Stimulated activated CD4-positive, alpha-beta T cell treated with anti-CD3 and anti-CD28 coated beads, Interleukin-12 subunit alpha, Interleukin-12 subunit beta, amount 100 ng/mL, for 4 hours (primary cell): ENCODE results near the gene PDIA5.

Experiments
- DNase-seq: peaks from one replicate; pipeline ENCODE4 v3.0.0-alpha.2; 2020

PDIA5 gene

GRCh38 chr3:123188058-123188457, 121.2 kb downstream of the PDIA5 start:
- DNase-seq, result no peak

GRCh38 chr3:123193448-123194101, 126.8 kb downstream of the PDIA5 start:
- no peak for DNase-seq

GRCh38 chr3:123194552-123194951, 127.7 kb downstream of the PDIA5 start:
- DNase-seq, result no peak

GRCh38 chr3:123198372-123198771, 131.5 kb downstream of the PDIA5 start:
- no peak for DNase-seq

GRCh38 chr3:123201223-123201556, 134.4 kb downstream of the PDIA5 start:
- no peak for DNase-seq

- DNase-seq, result peak; percentile 92
These were observed 135.0 kb downstream of the PDIA5 start, which contains the start of gene SEC22A for GRCh38 chr3:123201557-123202427. Gene SEC22A, plus strand, starts transcription at chr3:123201943. Its CDS starts 7,275 bp downstream, at chr3:123209218.

- no peak for DNase-seq
These were observed 135.6 kb downstream of the PDIA5 start for GRCh38 chr3:123202451-123202850.
